HEK293 (cell line): ENCODE measurements around the gene MPZL1.

ENCODE experiments used
- CTCF ChIA-PET: fragments of 350-600 bp; formaldehyde crosslinking; extraction: SDS; loops from one replicate; lab custom pipeline; 2021; ENCODE audit warnings: antibody characterized with exemption; lab: Yijun Ruan, JAX
- POLR2A ChIA-PET: fragments of 300-600 bp; formaldehyde crosslinking; extraction: SDS; loops from one replicate; lab custom pipeline; 2020; ENCODE audit warnings: antibody characterized with exemption, inconsistent platforms; lab: Yijun Ruan, JAX
- H3K27ac ChIP-seq: fragments of 200-500 bp; sonication (Bioruptor generic); 2 replicates; pipeline ENCODE4 v1.5.1; 2014; ENCODE audit warnings: low read depth, low read length, control low read depth, inconsistent platforms; ENCODE audit errors: extremely low read depth
- H3K36me3 ChIP-seq, 2 experiments: fragments of 200-500 bp in 1 of 2; sonication (Bioruptor generic) in 1 of 2; 1 replicate in 1 of 2; 2 replicates in 1 of 2; pipeline ENCODE4 v1.5.1; 2014 to 2017; ENCODE audit warnings: inconsistent platforms in 2 of 2, low read length in 2 of 2; ENCODE audit not compliant: control insufficient read depth in 2 of 2, insufficient read depth in 1 of 2
- H3K4me1 ChIP-seq: fragments of 200-500 bp; sonication (Bioruptor generic); 2 replicates; pipeline ENCODE4 v1.5.1; 2014; ENCODE audit warnings: mild to moderate bottlenecking, low read length, inconsistent platforms; ENCODE audit not compliant: control insufficient read depth, insufficient read depth
- H3K4me3 ChIP-seq: 2 replicates; pipeline ENCODE4 v1.5.1; 2011; ENCODE audit warnings: low read depth, mild to moderate bottlenecking, control low read depth, low read length, moderate library complexity
- H3K9me3 ChIP-seq: fragments of 200-500 bp; sonication (Bioruptor generic); 2 replicates; pipeline ENCODE4 v1.5.1; 2014; ENCODE audit warnings: low read depth, low read length, inconsistent platforms; ENCODE audit not compliant: control insufficient read depth, insufficient read depth
- EGR2 ChIP-seq: fragments of 450-650 bp; formaldehyde crosslinking; IDR thresholded peaks from 2 replicates; pipeline ENCODE4 v1.5.1; 2016; ENCODE audit warnings: low read depth, missing biosample characterization, missing genetic modification characterization
- GFI1B ChIP-seq: fragments of 450-650 bp; formaldehyde crosslinking; IDR thresholded peaks from 2 replicates; pipeline ENCODE4 v1.5.1; 2016; ENCODE audit warnings: missing biosample characterization, missing genetic modification characterization
- KLF10 ChIP-seq: fragments of 450-650 bp; IDR thresholded peaks from 2 replicates; pipeline ENCODE4 v1.5.1; 2018; ENCODE audit warnings: missing biosample characterization, mild to moderate bottlenecking, missing genetic modification characterization
- KLF9 ChIP-seq: fragments of 450-650 bp; formaldehyde crosslinking; IDR thresholded peaks from 2 replicates; pipeline ENCODE4 v1.5.1; 2016; ENCODE audit warnings: missing biosample characterization, missing genetic modification characterization, low read depth
- ZBTB1 ChIP-seq: fragments of 450-650 bp; formaldehyde crosslinking; IDR thresholded peaks from 2 replicates; pipeline ENCODE4 v1.5.1; 2016; ENCODE audit warnings: missing biosample characterization, missing genetic modification characterization
- ZFHX2 ChIP-seq: fragments of 450-650 bp; formaldehyde crosslinking; conservative IDR thresholded peaks from 2 replicates; pipeline ENCODE4 v1.5.1; 2016; ENCODE audit warnings: missing biosample characterization, missing genetic modification characterization
- ZFP37 ChIP-seq: fragments of 450-650 bp; formaldehyde crosslinking; IDR thresholded peaks from 2 replicates; pipeline ENCODE4 v1.5.1; 2016; ENCODE audit warnings: missing biosample characterization, missing genetic modification characterization
- ZNF16 ChIP-seq: fragments of 450-650 bp; formaldehyde crosslinking; IDR thresholded peaks from 2 replicates; pipeline ENCODE4 v1.5.1; 2016; ENCODE audit warnings: low read depth, missing biosample characterization, missing genetic modification characterization
- ZNF174 ChIP-seq: fragments of 450-650 bp; formaldehyde crosslinking; IDR thresholded peaks from 2 replicates; pipeline ENCODE4 v1.5.0; 2017; ENCODE audit warnings: missing biosample characterization, mild to moderate bottlenecking, missing genetic modification characterization
- ZNF280C ChIP-seq: fragments of 450-650 bp; formaldehyde crosslinking; IDR thresholded peaks from 2 replicates; pipeline ENCODE4 v1.5.1; 2016; ENCODE audit warnings: missing biosample characterization, missing genetic modification characterization
- ZNF354C ChIP-seq: fragments of 450-650 bp; formaldehyde crosslinking; IDR thresholded peaks from 2 replicates; pipeline ENCODE4 v1.5.1; 2016; ENCODE audit warnings: missing biosample characterization, missing genetic modification characterization, low read depth, borderline replicate concordance
- ZNF510 ChIP-seq: fragments of 450-650 bp; formaldehyde crosslinking; IDR thresholded peaks from 2 replicates; pipeline ENCODE4 v1.5.1; 2018; ENCODE audit warnings: mild to moderate bottlenecking, missing genetic modification characterization, missing biosample characterization; ENCODE audit not compliant: insufficient replicate concordance
- ZNF549 ChIP-seq: fragments of 450-650 bp; IDR thresholded peaks from 2 replicates; pipeline ENCODE4 v1.5.1; 2018; ENCODE audit warnings: missing biosample characterization, missing genetic modification characterization, mild to moderate bottlenecking, inconsistent platforms, moderate library complexity
- ZNF596 ChIP-seq: fragments of 450-650 bp; IDR thresholded peaks from 2 replicates; pipeline ENCODE4 v1.5.0; 2018; ENCODE audit warnings: missing biosample characterization, mild to moderate bottlenecking, missing genetic modification characterization, moderate library complexity
- ZNF658 ChIP-seq: fragments of 450-650 bp; formaldehyde crosslinking; IDR thresholded peaks from 2 replicates; pipeline ENCODE4; 2016; ENCODE audit warnings: missing biosample characterization, missing genetic modification characterization
- ZNF692 ChIP-seq: fragments of 450-650 bp; formaldehyde crosslinking; IDR thresholded peaks from 2 replicates; pipeline ENCODE4 v1.5.1; 2016; ENCODE audit warnings: missing biosample characterization, missing genetic modification characterization
- TF ChIP-seq, protein P1 (sequence below): fragments of 450-650 bp; formaldehyde crosslinking; IDR thresholded peaks from 2 replicates; pipeline ENCODE4 v1.5.1; 2017; ENCODE audit warnings: missing biosample characterization, missing genetic modification characterization
- TF ChIP-seq, protein P2 (sequence below): fragments of 450-650 bp; formaldehyde crosslinking; IDR thresholded peaks from 2 replicates; pipeline ENCODE4 v1.5.1; 2016; ENCODE audit warnings: missing biosample characterization, missing genetic modification characterization, borderline replicate concordance

MPZL1 gene

DNA sequence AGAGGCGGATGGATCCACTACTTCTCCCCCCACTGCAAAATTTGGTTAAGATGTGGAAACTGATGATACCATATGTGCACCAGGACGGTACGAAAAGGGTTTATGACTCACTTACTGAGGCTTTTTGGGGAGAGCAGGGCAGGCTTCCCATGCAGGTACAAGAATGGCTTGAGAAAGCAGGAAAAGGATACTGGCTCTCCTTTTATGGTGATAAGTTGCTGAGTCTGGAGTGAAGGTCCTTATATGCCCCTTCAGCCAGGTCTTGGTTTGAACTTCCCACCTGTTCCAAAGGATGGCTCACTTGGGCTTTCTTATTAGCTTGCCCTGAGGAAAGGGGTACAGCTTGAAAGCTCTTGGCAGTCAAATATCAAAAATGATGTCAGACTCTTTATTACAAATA lies 23.1 kb downstream of the MPZL1 start:
- H3K4me3 ChIP-seq: no peak overlapping the region
- TF ChIP-seq, protein P1, sequence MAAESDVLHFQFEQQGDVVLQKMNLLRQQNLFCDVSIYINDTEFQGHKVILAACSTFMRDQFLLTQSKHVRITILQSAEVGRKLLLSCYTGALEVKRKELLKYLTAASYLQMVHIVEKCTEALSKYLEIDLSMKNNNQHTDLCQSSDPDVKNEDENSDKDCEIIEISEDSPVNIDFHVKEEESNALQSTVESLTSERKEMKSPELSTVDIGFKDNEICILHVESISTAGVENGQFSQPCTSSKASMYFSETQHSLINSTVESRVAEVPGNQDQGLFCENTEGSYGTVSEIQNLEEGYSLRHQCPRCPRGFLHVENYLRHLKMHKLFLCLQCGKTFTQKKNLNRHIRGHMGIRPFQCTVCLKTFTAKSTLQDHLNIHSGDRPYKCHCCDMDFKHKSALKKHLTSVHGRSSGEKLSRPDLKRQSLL: no peak
- TF ChIP-seq KLF10 (no peak), GFI1B (tag by site-specific recombination) (no peak), ZNF510 (tag by site-specific recombination) (no peak), ZNF174 (tag by site-specific recombination) (no peak), ZBTB1 (tag by site-specific recombination) (no peak), ZNF596 (no peak), ZFP37 (tag by site-specific recombination) (no peak), ZNF280C (tag by site-specific recombination) (no peak), ZNF658 (tag by site-specific recombination) (no peak), KLF9 (tag by site-specific recombination) (no peak), ZNF16 (tag by site-specific recombination) (no peak)
- TF ChIP-seq, protein P2, sequence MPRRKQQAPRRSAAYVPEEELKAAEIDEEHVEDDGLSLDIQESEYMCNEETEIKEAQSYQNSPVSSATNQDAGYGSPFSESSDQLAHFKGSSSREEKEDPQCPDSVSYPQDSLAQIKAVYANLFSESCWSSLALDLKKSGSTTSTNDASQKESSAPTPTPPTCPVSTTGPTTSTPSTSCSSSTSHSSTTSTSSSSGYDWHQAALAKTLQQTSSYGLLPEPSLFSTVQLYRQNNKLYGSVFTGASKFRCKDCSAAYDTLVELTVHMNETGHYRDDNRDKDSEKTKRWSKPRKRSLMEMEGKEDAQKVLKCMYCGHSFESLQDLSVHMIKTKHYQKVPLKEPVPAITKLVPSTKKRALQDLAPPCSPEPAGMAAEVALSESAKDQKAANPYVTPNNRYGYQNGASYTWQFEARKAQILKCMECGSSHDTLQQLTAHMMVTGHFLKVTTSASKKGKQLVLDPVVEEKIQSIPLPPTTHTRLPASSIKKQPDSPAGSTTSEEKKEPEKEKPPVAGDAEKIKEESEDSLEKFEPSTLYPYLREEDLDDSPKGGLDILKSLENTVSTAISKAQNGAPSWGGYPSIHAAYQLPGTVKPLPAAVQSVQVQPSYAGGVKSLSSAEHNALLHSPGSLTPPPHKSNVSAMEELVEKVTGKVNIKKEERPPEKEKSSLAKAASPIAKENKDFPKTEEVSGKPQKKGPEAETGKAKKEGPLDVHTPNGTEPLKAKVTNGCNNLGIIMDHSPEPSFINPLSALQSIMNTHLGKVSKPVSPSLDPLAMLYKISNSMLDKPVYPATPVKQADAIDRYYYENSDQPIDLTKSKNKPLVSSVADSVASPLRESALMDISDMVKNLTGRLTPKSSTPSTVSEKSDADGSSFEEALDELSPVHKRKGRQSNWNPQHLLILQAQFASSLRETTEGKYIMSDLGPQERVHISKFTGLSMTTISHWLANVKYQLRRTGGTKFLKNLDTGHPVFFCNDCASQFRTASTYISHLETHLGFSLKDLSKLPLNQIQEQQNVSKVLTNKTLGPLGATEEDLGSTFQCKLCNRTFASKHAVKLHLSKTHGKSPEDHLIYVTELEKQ (tag by site-specific recombination): no peak
- TF ChIP-seq, all 188 proteins: peak for 0
- POLR2A ChIA-PET: no interaction called here
- Histone ChIP-seq H3K9me3 (no peaks in the 10 kb centered on the region), H3K4me1 (no peaks in the 10 kb centered on the region), H3K27ac (no peak overlapping the region), H3K36me3 (no peaks in the 10 kb centered on the region)
- CTCF ChIA-PET: interaction anchor here (1.5 kb wide), 1 partner anchor 58 kb away, joined by 5 read pairs; no protein-coding TSS in a partner anchor

DNA sequence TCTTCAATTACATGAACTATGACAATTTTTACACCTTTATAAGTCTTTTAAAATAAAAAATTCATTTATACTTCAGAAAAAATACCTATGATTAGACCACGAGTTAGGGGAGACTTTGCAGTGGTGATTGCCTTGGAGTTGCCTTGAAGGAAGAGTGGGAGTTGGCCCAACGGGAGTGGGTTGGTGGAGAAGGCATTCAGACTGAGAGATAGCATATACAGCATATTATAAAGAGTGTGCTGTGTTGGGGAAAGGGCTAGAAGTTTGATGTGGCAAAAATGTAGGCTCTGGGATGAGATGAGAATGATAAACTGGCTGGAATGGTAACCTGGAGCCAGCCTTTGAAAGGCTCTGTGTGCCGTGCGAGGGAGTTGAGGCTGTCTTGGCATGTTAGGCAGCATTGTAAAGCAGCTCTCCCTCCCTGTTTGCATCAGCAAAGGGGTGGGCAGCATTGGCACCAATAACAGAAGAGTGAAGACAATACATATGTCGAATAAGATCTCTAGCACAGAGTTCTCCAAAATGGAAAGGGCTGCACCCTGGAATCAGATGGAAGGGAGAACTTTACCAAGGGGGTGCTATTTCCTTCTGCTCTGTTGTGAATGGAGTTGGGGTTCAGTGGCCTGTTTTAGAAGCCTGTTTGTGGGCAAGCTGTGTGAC lies 24.4 kb downstream of the MPZL1 start:
- TF ChIP-seq EGR2 (tag by site-specific recombination) (peak; percentile 63), ZNF692 (tag by site-specific recombination) (no peak), ZNF549 (tag by site-specific recombination) (no peak), ZNF354C (tag by site-specific recombination) (no peak), ZFHX2 (peak; percentile 66)
- Histone ChIP-seq H3K4me1 (no peaks in the 10 kb centered on the region), H3K4me3 (no peak overlapping the region), H3K9me3 (no peaks in the 10 kb centered on the region), H3K36me3 (no peaks in the 10 kb centered on the region), H3K27ac (no peak overlapping the region)
- ChIA-PET CTCF (interaction anchor here (1.5 kb wide), 1 partner anchor 57 kb away, joined by 5 read pairs; no protein-coding TSS in a partner anchor), POLR2A (no interaction called here)
